HTERT RPE-1 (cell line): Measurements from ENCODE around the gene SULT2B1.
"Not testable (repeated sequence)": the region's sequence is repeated elsewhere in the genome, so short reads cannot be mapped to it uniquely, and the experiment has no call there.

Experiments
- in situ Hi-C: fragments of 300-500 bp; cut with MboI; formaldehyde crosslinking; loops from 4 replicates; pipeline ENCODE4 v1.14.3; 2020; ENCODE audit warnings: low sequenced_read_pairs

Gene SULT2B1

GRCh38 chr19:48618278-48618915 is 66.4 kb downstream of the SULT2B1 start:
- in situ Hi-C loops = no loop called here

DNA sequence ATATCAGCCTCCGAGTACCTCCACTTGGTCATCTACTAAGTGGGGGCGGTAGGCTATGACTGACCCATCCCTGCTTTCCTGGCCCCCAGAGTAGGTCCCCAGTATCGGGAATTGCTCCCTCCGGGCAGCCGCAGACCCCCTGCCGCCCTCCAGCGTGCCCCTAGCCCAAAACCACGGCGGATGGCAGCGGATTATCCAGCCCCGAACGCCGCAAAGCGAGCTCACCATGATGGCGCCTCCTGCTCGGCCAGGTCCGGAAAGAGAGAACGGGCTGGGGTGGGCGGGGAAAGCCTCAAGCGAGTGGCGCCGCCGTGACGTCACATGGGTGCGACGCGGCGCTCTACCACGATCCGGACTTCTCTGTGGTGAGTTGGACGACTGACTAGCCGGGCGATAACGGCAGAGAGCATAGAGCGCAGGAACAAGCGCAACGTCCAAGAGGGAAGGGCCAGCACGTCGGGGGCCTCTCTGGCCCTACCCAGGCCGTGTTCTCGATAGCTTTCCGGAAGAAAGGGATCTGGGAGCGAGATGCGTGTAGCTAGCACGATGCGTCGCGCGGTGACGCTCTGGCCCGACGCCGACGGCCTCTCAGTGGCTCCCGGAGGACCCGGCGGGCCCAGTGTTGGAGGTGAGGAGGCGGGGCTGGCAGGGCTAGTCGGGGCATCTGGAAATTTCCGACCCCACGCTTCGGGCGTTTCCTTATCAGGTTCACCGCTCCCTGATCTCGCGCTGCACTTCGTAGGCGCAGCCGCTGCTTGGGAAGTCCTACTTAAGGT is 67.1 kb downstream of the SULT2B1 start, which contains the start of the genes RPL18 and SPHK2:
Gene RPL18, minus strand, starts transcription at position 263 of the 776 bp plus-strand sequence. Its CDS starts 35 bp downstream, at position 228.
Gene SPHK2, plus strand, starts transcription at position 591 of the 776 bp plus-strand sequence. CDS start 1,009 bp downstream, outside the sequence.
- in situ Hi-C loops = no loop called here

GRCh38 chr19:48619692-48620585 is 68.0 kb downstream of the SULT2B1 start:
- in situ Hi-C loops = no loop called here

GRCh38 chr19:48623556-48624066 is 71.6 kb downstream of the SULT2B1 start:
- in situ Hi-C loops = no loop called here

DNA sequence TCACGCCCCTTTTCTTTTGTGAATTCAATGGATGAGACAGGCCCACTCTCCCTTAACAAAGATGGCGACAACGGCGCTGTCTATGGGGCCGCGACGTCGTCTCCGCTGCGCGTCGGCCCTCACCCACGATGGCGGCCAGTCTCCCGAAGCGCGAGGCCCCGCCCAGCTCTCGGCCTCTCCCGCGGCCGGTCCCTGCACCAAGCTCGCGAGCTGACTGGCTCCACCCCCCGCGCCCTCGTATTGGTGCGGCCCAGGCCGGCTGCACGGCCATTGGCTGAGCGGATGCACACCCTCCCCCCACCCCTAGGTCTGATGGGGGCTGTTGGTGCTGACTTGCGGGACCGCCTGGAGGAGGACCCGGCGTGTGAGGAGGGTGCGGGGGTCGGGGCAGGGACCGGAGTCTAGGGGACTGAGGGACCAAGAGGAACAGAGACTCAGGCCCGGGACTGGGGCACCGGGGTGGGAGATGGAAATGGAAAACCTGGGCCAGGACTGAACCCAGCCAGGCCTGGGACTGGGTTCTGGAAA is 72.2 kb downstream of the SULT2B1 start:
- in situ Hi-C loops = no loop called here

GRCh38 chr19:48624791-48625723 is 73.1 kb downstream of the SULT2B1 start:
- in situ Hi-C loops = no loop called here

GRCh38 chr19:48625891-48626327 is 73.9 kb downstream of the SULT2B1 start:
- in situ Hi-C loops = no loop called here

- in situ Hi-C loops = no loop called here
Observed at GRCh38 chr19:48627201-48627864, 75.4 kb downstream of the SULT2B1 start.

GRCh38 chr19:48627865-48628314 is 75.9 kb downstream of the SULT2B1 start:
- in situ Hi-C loops = no loop called here

DNA sequence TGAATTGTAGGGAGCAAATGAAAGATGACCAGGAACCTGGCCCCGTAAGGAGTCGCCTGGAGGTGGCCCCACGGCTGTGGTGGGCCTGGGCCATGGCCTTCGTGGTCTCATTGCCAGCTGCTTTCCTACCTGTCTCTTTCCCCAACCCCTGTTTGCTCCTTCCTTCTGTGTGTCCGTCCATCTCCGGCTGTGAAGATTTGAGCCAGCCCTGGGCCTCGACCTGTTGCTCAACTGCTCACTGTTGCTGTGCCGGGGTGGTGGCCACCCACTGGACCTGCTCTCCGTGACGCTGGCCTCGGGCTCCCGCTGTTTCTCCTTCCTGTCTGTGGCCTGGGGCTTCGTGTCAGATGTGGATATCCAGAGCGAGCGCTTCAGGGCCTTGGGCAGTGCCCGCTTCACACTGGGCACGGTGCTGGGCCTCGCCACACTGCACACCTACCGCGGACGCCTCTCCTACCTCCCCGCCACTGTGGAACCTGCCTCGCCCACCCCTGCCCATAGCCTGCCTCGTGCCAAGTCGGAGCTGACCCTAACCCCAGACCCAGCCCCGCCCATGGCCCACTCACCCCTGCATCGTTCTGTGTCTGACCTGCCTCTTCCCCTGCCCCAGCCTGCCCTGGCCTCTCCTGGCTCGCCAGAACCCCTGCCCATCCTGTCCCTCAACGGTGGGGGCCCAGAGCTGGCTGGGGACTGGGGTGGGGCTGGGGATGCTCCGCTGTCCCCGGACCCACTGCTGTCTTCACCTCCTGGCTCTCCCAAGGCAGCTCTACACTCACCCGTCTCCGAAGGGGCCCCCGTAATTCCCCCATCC is 76.7 kb downstream of the SULT2B1 start:
- in situ Hi-C loops = no loop called here

DNA sequence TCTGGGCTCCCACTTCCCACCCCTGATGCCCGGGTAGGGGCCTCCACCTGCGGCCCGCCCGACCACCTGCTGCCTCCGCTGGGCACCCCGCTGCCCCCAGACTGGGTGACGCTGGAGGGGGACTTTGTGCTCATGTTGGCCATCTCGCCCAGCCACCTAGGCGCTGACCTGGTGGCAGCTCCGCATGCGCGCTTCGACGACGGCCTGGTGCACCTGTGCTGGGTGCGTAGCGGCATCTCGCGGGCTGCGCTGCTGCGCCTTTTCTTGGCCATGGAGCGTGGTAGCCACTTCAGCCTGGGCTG is 77.3 kb downstream of the SULT2B1 start:
- in situ Hi-C loops = no loop called here

GRCh38 chr19:48629599-48630295 is 77.8 kb downstream of the SULT2B1 start:
- in situ Hi-C loops = no loop called here

DNA sequence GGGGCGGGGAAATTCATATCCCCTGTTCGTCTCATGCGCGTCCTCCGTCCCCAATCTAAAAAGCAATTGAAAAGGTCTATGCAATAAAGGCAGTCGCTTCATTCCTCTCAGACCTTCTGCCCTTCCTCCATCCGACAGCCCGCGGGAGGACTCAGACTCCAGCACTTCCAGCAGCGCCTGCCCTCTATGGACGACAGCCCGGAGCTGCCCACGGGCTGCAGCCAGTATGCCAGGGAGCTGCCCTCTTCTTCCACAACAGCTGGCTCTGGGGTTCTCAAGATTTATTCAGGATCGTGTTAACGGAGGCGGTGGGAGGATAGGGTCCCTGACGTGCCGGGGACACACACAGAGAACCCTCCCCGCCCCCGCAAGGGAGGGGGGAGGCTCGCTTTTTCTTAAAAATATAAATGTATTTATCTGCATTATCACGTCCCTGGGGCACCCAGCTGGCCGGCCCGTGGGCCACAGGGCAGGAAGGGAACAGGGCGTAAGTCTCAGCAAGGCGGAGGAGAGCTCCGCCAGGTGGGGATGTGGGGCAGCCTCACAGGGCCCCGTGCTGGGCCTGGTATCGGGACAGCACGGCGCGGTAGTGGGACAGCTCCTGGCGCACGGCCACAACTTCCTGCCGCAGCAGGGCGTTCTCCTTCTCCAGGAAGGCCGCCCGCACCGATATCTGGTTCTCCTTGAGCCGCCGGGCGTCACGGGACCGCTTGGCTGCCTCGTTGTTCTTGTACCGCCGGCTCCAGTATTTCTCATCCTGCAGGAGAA is 78.5 kb downstream of the SULT2B1 start:
- in situ Hi-C loops = no loop called here

GRCh38 chr19:48631225-48631624 is 79.3 kb downstream of the SULT2B1 start:
- in situ Hi-C loops = no loop called here

DNA sequence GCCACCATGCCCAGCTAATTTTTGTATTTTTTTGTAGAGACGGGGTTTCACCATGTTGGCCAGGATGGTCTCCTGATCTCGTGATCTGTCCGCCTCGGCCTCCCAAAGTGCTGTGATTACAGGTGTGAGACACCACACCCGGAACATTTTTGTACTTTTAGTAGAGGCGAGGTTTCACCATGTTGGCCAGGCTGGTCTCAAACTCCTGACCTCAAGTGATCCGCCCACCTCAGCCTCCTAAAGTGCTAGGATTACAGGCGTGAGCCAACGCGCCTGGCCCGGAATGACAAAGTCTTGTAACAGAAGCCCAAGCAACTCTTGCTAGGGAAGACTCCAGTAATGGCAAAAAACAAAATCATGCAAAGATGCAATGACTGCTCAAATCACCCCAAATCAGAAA is 80.3 kb downstream of the SULT2B1 start:
- in situ Hi-C loops = not testable (repeated sequence)

- in situ Hi-C loops = no loop called here
Observed at GRCh38 chr19:48632692-48633147, 80.7 kb downstream of the SULT2B1 start.
